NOMO-1 (cell line): ENCODE measurements around the gene FMOD.

Experiments
- DNase-seq, 2 experiments: peaks; one replicate each; lab custom pipeline; 2025; ENCODE audit not compliant: unreplicated experiment in 2 of 2; lab: John Stamatoyannopoulos, UW

FMOD gene

GRCh38 chr1:203361945-203362719, 11.2 kb upstream of the FMOD start:
- DNase-seq, result peak; percentile 53 to 66

GRCh38 chr1:203360547-203361185, 9.7 kb upstream of the FMOD start:
- DNase-seq, result no peak

GRCh38 chr1:203359010-203359571, 8.2 kb upstream of the FMOD start:
- DNase-seq, result no peak

GRCh38 chr1:203354246-203354645, 3.3 kb upstream of the FMOD start:
- no peak for DNase-seq

GRCh38 chr1:203353486-203353885, 2.6 kb upstream of the FMOD start:
- DNase-seq, result no peak

- DNase-seq, result no peak
Observed at GRCh38 chr1:203349773-203350524, 973 bp downstream of the FMOD start.

- no peak for DNase-seq
Observed at GRCh38 chr1:203349166-203349565, 1.8 kb downstream of the FMOD start.

GRCh38 chr1:203346769-203347102, 4.2 kb downstream of the FMOD start:
- DNase-seq, result no peak

GRCh38 chr1:203346060-203346768, 4.7 kb downstream of the FMOD start:
- no peak for DNase-seq

GRCh38 chr1:203343956-203344754, 6.8 kb downstream of the FMOD start:
- DNase-seq, result no peak

- peak; percentile 20 to 25 for DNase-seq
Observed at GRCh38 chr1:203342192-203342940, 8.6 kb downstream of the FMOD start.

- DNase-seq, result peak; percentile 55 to 75
Observed at GRCh38 chr1:203340112-203340790, 10.7 kb downstream of the FMOD start.

- DNase-seq, result peak; percentile 44 to 48
Observed at GRCh38 chr1:203338335-203339036, 12.4 kb downstream of the FMOD start.

- DNase-seq, result no peak
Observed at GRCh38 chr1:203336097-203336496, 14.8 kb downstream of the FMOD start.

- no peak for DNase-seq
Observed at GRCh38 chr1:203335503-203335902, 15.4 kb downstream of the FMOD start.

- DNase-seq, result no peak
Observed at GRCh38 chr1:203331224-203331623, 19.7 kb downstream of the FMOD start.

- no peak for DNase-seq
Observed at GRCh38 chr1:203328714-203329122, 22.2 kb downstream of the FMOD start.
